Endothelial cell (in vitro differentiated cells): ENCODE results near the gene RCBTB2. TPM values are rescaled to one million over a fixed set of nuclear protein-coding genes. Genes with fewer than 3 reads are reported as not detected.

Experiments used
- DNase-seq: peaks from one replicate; pipeline ENCODE4 v3.0.0; 2021; ENCODE audit warnings: low spot score
- H3K27ac Mint-ChIP-seq: one replicate; pipeline ENCODE4 v1.8.0; 2021; ENCODE audit warnings: mixed read lengths, inconsistent platforms; ENCODE audit not compliant: unreplicated experiment
- H3K27me3 Mint-ChIP-seq: one replicate; pipeline ENCODE4 v1.8.0; 2021; ENCODE audit warnings: mild to moderate bottlenecking, moderate library complexity, mixed read lengths, inconsistent platforms; ENCODE audit not compliant: unreplicated experiment
- H3K36me3 Mint-ChIP-seq: one replicate; pipeline ENCODE4 v1.8.0; 2021; ENCODE audit warnings: mild to moderate bottlenecking, low read depth, mixed read lengths, inconsistent platforms; ENCODE audit not compliant: unreplicated experiment
- H3K4me1 Mint-ChIP-seq: one replicate; pipeline ENCODE4 v1.8.0; 2021; ENCODE audit warnings: mild to moderate bottlenecking, mixed read lengths, inconsistent platforms; ENCODE audit not compliant: unreplicated experiment
- H3K4me3 Mint-ChIP-seq: one replicate; pipeline ENCODE4 v1.8.0; 2021; ENCODE audit warnings: mild to moderate bottlenecking, mixed read lengths, inconsistent platforms; ENCODE audit not compliant: unreplicated experiment
- H3K9me3 Mint-ChIP-seq: one replicate; pipeline ENCODE4 v1.8.0; 2021; ENCODE audit warnings: mixed read lengths, inconsistent platforms; ENCODE audit not compliant: unreplicated experiment
- total RNA-seq: library from RNA; stranded (reverse); fragmentation: NEBNext Ultra II Directional; extraction: Animal tissue kit (Norgen Biotek cat#: 25700); gene quantifications from one replicate; pipeline ENCODE4 v1.2.1, GENCODE V29; 2021; ENCODE audit not compliant: unreplicated experiment
- TF ChIP-seq, protein P1 (sequence below): fragments of 200-600 bp; sonication (generic); IDR thresholded peaks from one replicate; pipeline ENCODE4 v1.5.0; 2021; ENCODE audit warnings: antibody characterized with exemption; ENCODE audit not compliant: unreplicated experiment

Gene RCBTB2
- total RNA-seq, 1 donor from 2014 or later, result 71.0 TPM

DNA sequence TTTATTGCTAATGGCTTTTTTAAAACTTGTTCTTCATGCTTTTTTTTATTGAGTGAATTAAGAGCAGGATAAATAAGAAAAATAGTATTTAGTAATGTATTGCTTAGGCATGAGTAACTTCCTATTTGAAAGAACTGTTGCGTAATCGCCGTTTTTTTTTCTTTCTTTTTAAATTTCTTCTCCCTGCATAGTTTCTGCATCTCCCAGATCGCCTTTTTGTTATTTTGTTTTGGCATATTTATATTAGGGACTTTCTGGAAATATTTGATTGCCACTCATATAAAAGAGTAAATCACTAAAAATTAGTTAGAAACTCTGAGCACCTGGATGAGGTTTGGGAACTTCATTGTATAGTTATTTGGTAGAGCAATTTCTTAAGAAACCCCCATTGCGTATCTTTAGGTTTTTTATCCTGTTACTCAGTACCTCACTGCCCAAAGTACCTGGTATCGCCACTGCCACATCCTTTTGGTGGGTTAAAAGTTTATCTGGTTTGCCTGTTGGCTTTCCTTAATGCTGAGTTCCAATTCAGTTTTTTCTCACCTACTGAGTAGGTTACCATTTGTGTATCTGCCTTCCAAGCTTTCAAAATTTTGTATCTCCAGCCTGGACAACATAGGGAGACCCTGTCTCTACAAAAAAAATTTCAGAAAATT, 83.8 kb downstream of the RCBTB2 start:
- Mint-ChIP-seq H3K4me1 (no peaks in the 10 kb centered on the region), H3K9me3 (no peaks in the 10 kb centered on the region), H3K27ac (no peak overlapping the region), H3K36me3 (peaks cover 17% of the 10 kb centered on the region), H3K4me3 (no peak overlapping the region), H3K27me3 (no peaks in the 10 kb centered on the region)
- TF ChIP-seq, protein P1, sequence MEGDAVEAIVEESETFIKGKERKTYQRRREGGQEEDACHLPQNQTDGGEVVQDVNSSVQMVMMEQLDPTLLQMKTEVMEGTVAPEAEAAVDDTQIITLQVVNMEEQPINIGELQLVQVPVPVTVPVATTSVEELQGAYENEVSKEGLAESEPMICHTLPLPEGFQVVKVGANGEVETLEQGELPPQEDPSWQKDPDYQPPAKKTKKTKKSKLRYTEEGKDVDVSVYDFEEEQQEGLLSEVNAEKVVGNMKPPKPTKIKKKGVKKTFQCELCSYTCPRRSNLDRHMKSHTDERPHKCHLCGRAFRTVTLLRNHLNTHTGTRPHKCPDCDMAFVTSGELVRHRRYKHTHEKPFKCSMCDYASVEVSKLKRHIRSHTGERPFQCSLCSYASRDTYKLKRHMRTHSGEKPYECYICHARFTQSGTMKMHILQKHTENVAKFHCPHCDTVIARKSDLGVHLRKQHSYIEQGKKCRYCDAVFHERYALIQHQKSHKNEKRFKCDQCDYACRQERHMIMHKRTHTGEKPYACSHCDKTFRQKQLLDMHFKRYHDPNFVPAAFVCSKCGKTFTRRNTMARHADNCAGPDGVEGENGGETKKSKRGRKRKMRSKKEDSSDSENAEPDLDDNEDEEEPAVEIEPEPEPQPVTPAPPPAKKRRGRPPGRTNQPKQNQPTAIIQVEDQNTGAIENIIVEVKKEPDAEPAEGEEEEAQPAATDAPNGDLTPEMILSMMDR, result no peak
- no peak for DNase-seq

GRCh38 chr13:48448285-48448958, 84.5 kb downstream of the RCBTB2 start:
- Mint-ChIP-seq H3K27ac (no peak overlapping the region), H3K9me3 (no peaks in the 10 kb centered on the region), H3K4me3 (no peak overlapping the region), H3K27me3 (no peaks in the 10 kb centered on the region), H3K36me3 (peaks cover 14% of the 10 kb centered on the region), H3K4me1 (peaks cover 2% of the 10 kb centered on the region)
- no peak for DNase-seq
- TF ChIP-seq, protein P1, result no peak

GRCh38 chr13:48446464-48446863, 86.4 kb downstream of the RCBTB2 start:
- no peak for DNase-seq
- Mint-ChIP-seq H3K4me1 (peaks cover 2% of the 10 kb centered on the region), H3K27ac (no peak overlapping the region), H3K9me3 (no peaks in the 10 kb centered on the region), H3K27me3 (no peaks in the 10 kb centered on the region), H3K4me3 (no peak overlapping the region), H3K36me3 (peaks cover 9% of the 10 kb centered on the region)
- TF ChIP-seq, protein P1, result no peak

- Mint-ChIP-seq H3K27me3 (no peaks in the 10 kb centered on the region), H3K9me3 (no peaks in the 10 kb centered on the region), H3K4me1 (peaks cover 2% of the 10 kb centered on the region), H3K36me3 (no peaks in the 10 kb centered on the region), H3K4me3 (no peak overlapping the region), H3K27ac (no peak overlapping the region)
- no peak for DNase-seq
- TF ChIP-seq, protein P1, result no peak
Measured at GRCh38 chr13:48443442-48444208, 89.3 kb downstream of the RCBTB2 start.

Other genes starting within 250 kb of the RCBTB2 start
- 36.2 TPM for gene RB1, start 229.3 kb downstream of the RCBTB2 start, total RNA-seq
- gene LPAR6, start 120.0 kb downstream of the RCBTB2 start, total RNA-seq, result 98.0 TPM
- not detected for gene CYSLTR2, start 120.8 kb upstream of the RCBTB2 start, total RNA-seq